ENCODE data around the gene CDH4. TPM values are rescaled to one million over a fixed set of nuclear protein-coding genes. Genes with fewer than 3 reads are reported as not detected.

CDH4 gene
- total RNA-seq, 1 experiment from 2014 or later, result 5.3 TPM

DNA sequence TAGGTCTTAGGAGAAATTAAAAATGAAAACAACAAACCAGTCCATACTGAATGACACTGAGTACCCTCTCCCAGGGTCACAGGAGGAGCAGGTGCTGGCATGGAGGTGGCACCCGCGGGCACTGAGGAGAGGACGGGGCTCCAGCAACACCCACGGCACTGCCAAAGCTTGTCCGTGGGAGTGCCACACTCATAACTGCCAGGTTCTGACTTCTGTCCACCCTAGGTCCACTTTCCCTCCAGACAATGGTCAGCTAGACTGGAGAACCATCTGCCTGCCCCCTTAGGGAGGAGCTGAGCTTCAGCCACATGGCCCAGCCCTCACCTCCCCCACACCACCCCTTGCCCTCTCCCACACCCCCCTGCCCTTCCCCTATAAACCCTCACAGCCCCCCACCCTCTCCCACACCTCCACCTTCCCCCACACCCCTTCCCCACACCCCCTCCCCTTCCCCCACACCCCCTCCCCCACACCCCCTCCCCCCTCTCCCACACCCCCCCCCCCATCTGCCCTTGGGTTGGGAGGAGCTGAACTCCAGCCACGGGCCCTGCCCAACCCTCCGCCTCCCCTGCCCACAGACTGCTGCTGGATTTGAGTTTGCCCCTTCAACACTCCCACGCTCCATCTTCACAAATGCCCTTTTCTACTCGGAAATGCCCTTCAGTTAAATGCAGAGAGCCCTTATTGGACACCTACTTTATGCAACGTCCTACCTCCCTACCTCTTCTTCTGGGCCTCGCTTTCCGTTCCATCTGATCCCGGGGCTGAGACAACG, 684.1 kb downstream of the CDH4 start (continued):
- TF ChIP-seq, protein P1, sequence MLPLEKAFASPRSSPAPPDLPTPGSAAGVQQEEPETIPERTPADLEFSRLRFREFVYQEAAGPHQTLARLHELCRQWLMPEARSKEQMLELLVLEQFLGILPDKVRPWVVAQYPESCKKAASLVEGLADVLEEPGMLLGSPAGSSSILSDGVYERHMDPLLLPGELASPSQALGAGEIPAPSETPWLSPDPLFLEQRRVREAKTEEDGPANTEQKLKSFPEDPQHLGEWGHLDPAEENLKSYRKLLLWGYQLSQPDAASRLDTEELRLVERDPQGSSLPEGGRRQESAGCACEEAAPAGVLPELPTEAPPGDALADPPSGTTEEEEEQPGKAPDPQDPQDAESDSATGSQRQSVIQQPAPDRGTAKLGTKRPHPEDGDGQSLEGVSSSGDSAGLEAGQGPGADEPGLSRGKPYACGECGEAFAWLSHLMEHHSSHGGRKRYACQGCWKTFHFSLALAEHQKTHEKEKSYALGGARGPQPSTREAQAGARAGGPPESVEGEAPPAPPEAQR (CRISPR knock-in tag; IDR thresholded peaks at IDR 0.05), result no peak
- TF ChIP-seq, protein P2, sequence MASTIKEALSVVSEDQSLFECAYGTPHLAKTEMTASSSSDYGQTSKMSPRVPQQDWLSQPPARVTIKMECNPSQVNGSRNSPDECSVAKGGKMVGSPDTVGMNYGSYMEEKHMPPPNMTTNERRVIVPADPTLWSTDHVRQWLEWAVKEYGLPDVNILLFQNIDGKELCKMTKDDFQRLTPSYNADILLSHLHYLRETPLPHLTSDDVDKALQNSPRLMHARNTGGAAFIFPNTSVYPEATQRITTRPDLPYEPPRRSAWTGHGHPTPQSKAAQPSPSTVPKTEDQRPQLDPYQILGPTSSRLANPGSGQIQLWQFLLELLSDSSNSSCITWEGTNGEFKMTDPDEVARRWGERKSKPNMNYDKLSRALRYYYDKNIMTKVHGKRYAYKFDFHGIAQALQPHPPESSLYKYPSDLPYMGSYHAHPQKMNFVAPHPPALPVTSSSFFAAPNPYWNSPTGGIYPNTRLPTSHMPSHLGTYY (CRISPR knock-in tag; IDR thresholded peaks at IDR 0.05), result no peak
- TF ChIP-seq TCF7 (CRISPR knock-in tag; IDR thresholded peaks at IDR 0.05; ENCODE audit: low read depth), result no peak
- TF ChIP-seq, protein P3, sequence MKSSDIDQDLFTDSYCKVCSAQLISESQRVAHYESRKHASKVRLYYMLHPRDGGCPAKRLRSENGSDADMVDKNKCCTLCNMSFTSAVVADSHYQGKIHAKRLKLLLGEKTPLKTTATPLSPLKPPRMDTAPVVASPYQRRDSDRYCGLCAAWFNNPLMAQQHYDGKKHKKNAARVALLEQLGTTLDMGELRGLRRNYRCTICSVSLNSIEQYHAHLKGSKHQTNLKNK (CRISPR knock-in tag; IDR thresholded peaks at IDR 0.05), result no peak
- TF ChIP-seq, protein P4, sequence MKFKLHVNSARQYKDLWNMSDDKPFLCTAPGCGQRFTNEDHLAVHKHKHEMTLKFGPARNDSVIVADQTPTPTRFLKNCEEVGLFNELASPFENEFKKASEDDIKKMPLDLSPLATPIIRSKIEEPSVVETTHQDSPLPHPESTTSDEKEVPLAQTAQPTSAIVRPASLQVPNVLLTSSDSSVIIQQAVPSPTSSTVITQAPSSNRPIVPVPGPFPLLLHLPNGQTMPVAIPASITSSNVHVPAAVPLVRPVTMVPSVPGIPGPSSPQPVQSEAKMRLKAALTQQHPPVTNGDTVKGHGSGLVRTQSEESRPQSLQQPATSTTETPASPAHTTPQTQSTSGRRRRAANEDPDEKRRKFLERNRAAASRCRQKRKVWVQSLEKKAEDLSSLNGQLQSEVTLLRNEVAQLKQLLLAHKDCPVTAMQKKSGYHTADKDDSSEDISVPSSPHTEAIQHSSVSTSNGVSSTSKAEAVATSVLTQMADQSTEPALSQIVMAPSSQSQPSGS (CRISPR knock-in tag; IDR thresholded peaks at IDR 0.05; ENCODE audit: borderline replicate concordance, low read depth), result no peak
- TF ChIP-seq, protein P5, sequence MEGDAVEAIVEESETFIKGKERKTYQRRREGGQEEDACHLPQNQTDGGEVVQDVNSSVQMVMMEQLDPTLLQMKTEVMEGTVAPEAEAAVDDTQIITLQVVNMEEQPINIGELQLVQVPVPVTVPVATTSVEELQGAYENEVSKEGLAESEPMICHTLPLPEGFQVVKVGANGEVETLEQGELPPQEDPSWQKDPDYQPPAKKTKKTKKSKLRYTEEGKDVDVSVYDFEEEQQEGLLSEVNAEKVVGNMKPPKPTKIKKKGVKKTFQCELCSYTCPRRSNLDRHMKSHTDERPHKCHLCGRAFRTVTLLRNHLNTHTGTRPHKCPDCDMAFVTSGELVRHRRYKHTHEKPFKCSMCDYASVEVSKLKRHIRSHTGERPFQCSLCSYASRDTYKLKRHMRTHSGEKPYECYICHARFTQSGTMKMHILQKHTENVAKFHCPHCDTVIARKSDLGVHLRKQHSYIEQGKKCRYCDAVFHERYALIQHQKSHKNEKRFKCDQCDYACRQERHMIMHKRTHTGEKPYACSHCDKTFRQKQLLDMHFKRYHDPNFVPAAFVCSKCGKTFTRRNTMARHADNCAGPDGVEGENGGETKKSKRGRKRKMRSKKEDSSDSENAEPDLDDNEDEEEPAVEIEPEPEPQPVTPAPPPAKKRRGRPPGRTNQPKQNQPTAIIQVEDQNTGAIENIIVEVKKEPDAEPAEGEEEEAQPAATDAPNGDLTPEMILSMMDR (IDR thresholded peaks at IDR 0.05), result no peak
- TF ChIP-seq, protein P6, sequence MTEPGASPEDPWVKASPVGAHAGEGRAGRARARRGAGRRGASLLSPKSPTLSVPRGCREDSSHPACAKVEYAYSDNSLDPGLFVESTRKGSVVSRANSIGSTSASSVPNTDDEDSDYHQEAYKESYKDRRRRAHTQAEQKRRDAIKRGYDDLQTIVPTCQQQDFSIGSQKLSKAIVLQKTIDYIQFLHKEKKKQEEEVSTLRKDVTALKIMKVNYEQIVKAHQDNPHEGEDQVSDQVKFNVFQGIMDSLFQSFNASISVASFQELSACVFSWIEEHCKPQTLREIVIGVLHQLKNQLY (CRISPR knock-in tag; IDR thresholded peaks at IDR 0.05), result no peak

DNA sequence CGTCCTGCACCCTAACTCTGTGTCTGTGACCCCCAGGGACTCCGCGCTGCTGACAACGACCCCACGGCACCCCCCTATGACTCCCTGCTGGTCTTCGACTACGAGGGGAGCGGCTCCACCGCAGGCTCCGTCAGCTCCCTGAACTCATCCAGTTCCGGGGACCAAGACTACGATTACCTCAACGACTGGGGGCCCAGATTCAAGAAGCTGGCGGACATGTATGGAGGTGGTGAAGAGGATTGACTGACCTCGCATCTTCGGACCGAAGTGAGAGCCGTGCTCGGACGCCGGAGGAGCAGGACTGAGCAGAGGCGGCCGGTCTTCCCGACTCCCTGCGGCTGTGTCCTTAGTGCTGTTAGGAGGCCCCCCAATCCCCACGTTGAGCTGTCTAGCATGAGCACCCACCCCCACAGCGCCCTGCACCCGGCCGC, 684.7 kb downstream of the CDH4 start:
- ATAC-seq (no peak), DNase-seq (ENCODE audit: low spot score) (no peak)
- CTCF ChIA-PET, result no interaction called here
- Mint-ChIP-seq H3K4me1 (peaks cover 14% of the 10 kb centered on the region), H3K9me3 (no peaks in the 10 kb centered on the region; the same call in 1 of the 2 replicates), H3K27me3 (ENCODE audit: low read depth) (no peaks in the 10 kb centered on the region), H3K4me3 (no peak overlapping the region), H3K36me3 (0 out of 2 replicates have a peak, but pooled peaks cover 2% of the 10 kb centered on the region), H3K27ac (no peak overlapping the region)
- POLR2A ChIA-PET, result interaction anchor here (0.5 kb wide), 1 partner anchor 229 kb away, joined by 3 read pairs; no protein-coding TSS in a partner anchor
- TF ChIP-seq CREB1 (CRISPR knock-in tag; IDR thresholded peaks at IDR 0.05) (no peak), CREM (CRISPR knock-in tag; IDR thresholded peaks at IDR 0.05) (no peak), TEAD1 (CRISPR knock-in tag; IDR thresholded peaks at IDR 0.05) (no peak)
- TF ChIP-seq, protein P3 (CRISPR knock-in tag; IDR thresholded peaks at IDR 0.05), result no peak
- TF ChIP-seq, protein P5 (IDR thresholded peaks at IDR 0.05), result no peak
- TF ChIP-seq, protein P2 (CRISPR knock-in tag; IDR thresholded peaks at IDR 0.05), result no peak
- TF ChIP-seq, protein P7, sequence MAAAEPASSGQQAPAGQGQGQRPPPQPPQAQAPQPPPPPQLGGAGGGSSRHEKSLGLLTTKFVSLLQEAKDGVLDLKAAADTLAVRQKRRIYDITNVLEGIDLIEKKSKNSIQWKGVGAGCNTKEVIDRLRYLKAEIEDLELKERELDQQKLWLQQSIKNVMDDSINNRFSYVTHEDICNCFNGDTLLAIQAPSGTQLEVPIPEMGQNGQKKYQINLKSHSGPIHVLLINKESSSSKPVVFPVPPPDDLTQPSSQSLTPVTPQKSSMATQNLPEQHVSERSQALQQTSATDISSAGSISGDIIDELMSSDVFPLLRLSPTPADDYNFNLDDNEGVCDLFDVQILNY (CRISPR knock-in tag; IDR thresholded peaks at IDR 0.05), result no peak
- TF ChIP-seq, protein P8, sequence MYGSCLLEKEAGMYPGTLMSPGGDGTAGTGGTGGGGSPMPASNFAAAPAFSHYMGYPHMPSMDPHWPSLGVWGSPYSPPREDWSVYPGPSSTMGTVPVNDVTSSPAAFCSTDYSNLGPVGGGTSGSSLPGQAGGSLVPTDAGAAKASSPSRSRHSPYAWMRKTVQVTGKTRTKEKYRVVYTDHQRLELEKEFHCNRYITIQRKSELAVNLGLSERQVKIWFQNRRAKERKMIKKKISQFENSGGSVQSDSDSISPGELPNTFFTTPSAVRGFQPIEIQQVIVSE (CRISPR knock-in tag; IDR thresholded peaks at IDR 0.05; ENCODE audit: borderline replicate concordance), result no peak
- TF ChIP-seq, protein P9, sequence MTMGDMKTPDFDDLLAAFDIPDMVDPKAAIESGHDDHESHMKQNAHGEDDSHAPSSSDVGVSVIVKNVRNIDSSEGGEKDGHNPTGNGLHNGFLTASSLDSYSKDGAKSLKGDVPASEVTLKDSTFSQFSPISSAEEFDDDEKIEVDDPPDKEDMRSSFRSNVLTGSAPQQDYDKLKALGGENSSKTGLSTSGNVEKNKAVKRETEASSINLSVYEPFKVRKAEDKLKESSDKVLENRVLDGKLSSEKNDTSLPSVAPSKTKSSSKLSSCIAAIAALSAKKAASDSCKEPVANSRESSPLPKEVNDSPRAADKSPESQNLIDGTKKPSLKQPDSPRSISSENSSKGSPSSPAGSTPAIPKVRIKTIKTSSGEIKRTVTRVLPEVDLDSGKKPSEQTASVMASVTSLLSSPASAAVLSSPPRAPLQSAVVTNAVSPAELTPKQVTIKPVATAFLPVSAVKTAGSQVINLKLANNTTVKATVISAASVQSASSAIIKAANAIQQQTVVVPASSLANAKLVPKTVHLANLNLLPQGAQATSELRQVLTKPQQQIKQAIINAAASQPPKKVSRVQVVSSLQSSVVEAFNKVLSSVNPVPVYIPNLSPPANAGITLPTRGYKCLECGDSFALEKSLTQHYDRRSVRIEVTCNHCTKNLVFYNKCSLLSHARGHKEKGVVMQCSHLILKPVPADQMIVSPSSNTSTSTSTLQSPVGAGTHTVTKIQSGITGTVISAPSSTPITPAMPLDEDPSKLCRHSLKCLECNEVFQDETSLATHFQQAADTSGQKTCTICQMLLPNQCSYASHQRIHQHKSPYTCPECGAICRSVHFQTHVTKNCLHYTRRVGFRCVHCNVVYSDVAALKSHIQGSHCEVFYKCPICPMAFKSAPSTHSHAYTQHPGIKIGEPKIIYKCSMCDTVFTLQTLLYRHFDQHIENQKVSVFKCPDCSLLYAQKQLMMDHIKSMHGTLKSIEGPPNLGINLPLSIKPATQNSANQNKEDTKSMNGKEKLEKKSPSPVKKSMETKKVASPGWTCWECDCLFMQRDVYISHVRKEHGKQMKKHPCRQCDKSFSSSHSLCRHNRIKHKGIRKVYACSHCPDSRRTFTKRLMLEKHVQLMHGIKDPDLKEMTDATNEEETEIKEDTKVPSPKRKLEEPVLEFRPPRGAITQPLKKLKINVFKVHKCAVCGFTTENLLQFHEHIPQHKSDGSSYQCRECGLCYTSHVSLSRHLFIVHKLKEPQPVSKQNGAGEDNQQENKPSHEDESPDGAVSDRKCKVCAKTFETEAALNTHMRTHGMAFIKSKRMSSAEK (CRISPR knock-in tag; IDR thresholded peaks at IDR 0.05; ENCODE audit: borderline replicate concordance), result no peak
- TF ChIP-seq, protein P10, sequence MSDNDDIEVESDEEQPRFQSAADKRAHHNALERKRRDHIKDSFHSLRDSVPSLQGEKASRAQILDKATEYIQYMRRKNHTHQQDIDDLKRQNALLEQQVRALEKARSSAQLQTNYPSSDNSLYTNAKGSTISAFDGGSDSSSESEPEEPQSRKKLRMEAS (CRISPR knock-in tag; IDR thresholded peaks at IDR 0.05), result no peak
